Tibial artery (tissue), 4 donors: ENCODE data around the gene TOP2A.
A peak's percentile ranks its signal among the peaks of the same experiment; 100 is the strongest.
"Not testable (repeated sequence)": the region's sequence is repeated elsewhere in the genome, so short reads cannot be mapped to it uniquely, and the experiment has no call there.

ENCODE experiments used
- DNase-seq, 2 donors: peaks; one replicate each; pipeline ENCODE4 v3.0.0-alpha.2; 2019
- H3K27ac ChIP-seq, 2 donors: fragments of 200-600 bp; sonication (generic) in 1 of 2; 1 replicate in 1 of 2; 2 replicates in 1 of 2; pipeline ENCODE4 v1.5.1; 2018 to 2019; ENCODE audit warnings: mild to moderate bottlenecking in 1 of 2
- H3K27me3 ChIP-seq, 2 donors: fragments of 200-600 bp; sonication (generic) in 1 of 2; one replicate each; pipeline versions ENCODE4 v1.5.1 to v1.6.0; 2016 to 2019
- H3K36me3 ChIP-seq, 3 donors: fragments of 200-600 bp; sonication (generic) in 2 of 3; one replicate each; pipeline ENCODE4 v1.5.1; 2016 to 2019; ENCODE audit warnings: mild to moderate bottlenecking in 2 of 3
- H3K4me1 ChIP-seq, 4 donors: fragments of 200-600 bp; sonication (generic) in 2 of 4; 1 replicate in 3 of 4; 2 replicates in 1 of 4; pipeline ENCODE4 v1.5.1; 2016 to 2019
- H3K4me3 ChIP-seq, 2 donors: fragments of 200-600 bp; sonication (generic) in 1 of 2; 1 replicate in 1 of 2; 2 replicates in 1 of 2; pipeline ENCODE4 v1.5.1; 2018 to 2019; ENCODE audit warnings: mild to moderate bottlenecking in 2 of 2
- H3K9me3 ChIP-seq, 3 donors: fragments of 200-600 bp; sonication (generic) in 1 of 3; one replicate each; pipeline ENCODE4 v1.5.1; 2016 to 2019
- CTCF ChIP-seq, 2 experiments: fragments of 200-600 bp in 1 of 2; fragments of 450-650 bp in 1 of 2; IDR thresholded peaks; one replicate each; pipeline ENCODE4 v1.5.1; 2017 to 2019; ENCODE audit warnings: antibody characterized with exemption in 2 of 2, mild to moderate bottlenecking in 1 of 2, moderate library complexity in 1 of 2
- intact Hi-C: fragments of 100-400 bp; cut with DNase I; formaldehyde crosslinking; loops from one replicate; pipeline ENCODE4 v1.15.0; 2023; ENCODE audit warnings: low total_unique reads

The TOP2A gene

GRCh38 chr17:40369923-40370322 lies 47.8 kb downstream of the TOP2A start:
- intact Hi-C loops = no loop called here
- Histone ChIP-seq H3K4me1 (no peaks in the 10 kb centered on the region), H3K27ac (no peak overlapping the region), H3K4me3 (no peak overlapping the region), H3K36me3 (no peaks in the 10 kb centered on the region), H3K27me3 (peaks cover 0 to 3% of the 10 kb centered on the region in 2 donors), H3K9me3 (no peaks in the 10 kb centered on the region)
- no peak for TF ChIP-seq CTCF (IDR thresholded peaks at IDR 0.05)
- no peak for DNase-seq

GRCh38 chr17:40367728-40368127 lies 50.0 kb downstream of the TOP2A start:
- H3K36me3 ChIP-seq, H3K4me3 ChIP-seq, intact Hi-C loops, H3K9me3 ChIP-seq, H3K27ac ChIP-seq, H3K27me3 ChIP-seq: not testable (repeated sequence)
- H3K4me1 ChIP-seq = peaks cover 0 to 13% (median 9%) of the 10 kb centered on the region in 4 donors
- DNase-seq = peak in 1 of 2 donors; percentile 9

- Histone ChIP-seq H3K4me1 (peaks cover 0 to 18% (median 12%) of the 10 kb centered on the region in 4 donors), H3K36me3 (no peaks in the 10 kb centered on the region), H3K27me3 (peaks cover 0 to 12% of the 10 kb centered on the region in 2 donors), H3K27ac (no peak overlapping the region), H3K9me3 (no peaks in the 10 kb centered on the region), H3K4me3 (no peak overlapping the region)
- no peak for TF ChIP-seq CTCF (IDR thresholded peaks at IDR 0.05)
- peak in 1 of 2 donors; percentile 9 for DNase-seq
- intact Hi-C loops = no loop called here
Measured at GRCh38 chr17:40366861-40367518, 50.7 kb downstream of the TOP2A start.

GRCh38 chr17:40366076-40366860 lies 51.4 kb downstream of the TOP2A start:
- Histone ChIP-seq H3K27ac (no peak overlapping the region), H3K27me3 (peaks cover 0 to 15% of the 10 kb centered on the region in 2 donors), H3K36me3 (no peaks in the 10 kb centered on the region), H3K4me3 (no peak overlapping the region), H3K9me3 (no peaks in the 10 kb centered on the region), H3K4me1 (peaks cover 0 to 18% (median 12%) of the 10 kb centered on the region in 4 donors)
- TF ChIP-seq CTCF (IDR thresholded peaks at IDR 0.05) = no peak
- no peak for DNase-seq
- intact Hi-C loops = no loop called here

- Histone ChIP-seq H3K27me3 (peaks cover 0 to 15% of the 10 kb centered on the region in 2 donors), H3K9me3 (no peaks in the 10 kb centered on the region), H3K4me3 (no peak overlapping the region), H3K27ac (no peak overlapping the region), H3K4me1 (peaks cover 0 to 18% (median 12%) of the 10 kb centered on the region in 4 donors), H3K36me3 (no peaks in the 10 kb centered on the region)
- DNase-seq = no peak
- intact Hi-C loops = no loop called here
- TF ChIP-seq CTCF (IDR thresholded peaks at IDR 0.05) = no peak
Measured at GRCh38 chr17:40364906-40365305, 52.8 kb downstream of the TOP2A start.
